Left lung (tissue), 10 donors: ENCODE data around the gene PLIN5. TPM values are rescaled to one million over a fixed set of nuclear protein-coding genes. Genes with fewer than 3 reads are reported as not detected.

Experiments
- ATAC-seq: fragments of 200-7000 bp; cut with Tn5 transposase; one replicate; pipeline ENCODE4 v1.9.1; 2020; ENCODE audit warnings: moderate library complexity
- DNase-seq, 4 donors: peaks; one replicate each; pipeline ENCODE4 v3.0.0-alpha.2; 2013 to 2020
- H3K27ac ChIP-seq, 2 donors: fragments of 200-600 bp; sonication (generic) in 1 of 2; one replicate each; pipeline versions ENCODE4 v1.5.0 to v1.8.0; 2020 to 2021
- H3K27me3 ChIP-seq, 2 donors: fragments of 200-600 bp; sonication (generic) in 1 of 2; one replicate each; pipeline versions ENCODE4 v1.5.0 to v1.8.0; 2020 to 2021
- H3K36me3 ChIP-seq, 2 donors: fragments of 200-600 bp; sonication (generic) in 1 of 2; one replicate each; pipeline versions ENCODE4 v1.5.0 to v1.8.0; 2020 to 2021
- H3K4me1 ChIP-seq, 2 donors: fragments of 200-600 bp; one replicate each; pipeline ENCODE4 v1.8.0; 2021
- H3K4me3 ChIP-seq, 2 donors: fragments of 200-600 bp; sonication (generic) in 1 of 2; one replicate each; pipeline versions ENCODE4 v1.5.0 to v1.8.0; 2020 to 2021; ENCODE audit warnings: mild to moderate bottlenecking in 1 of 2
- H3K9me3 ChIP-seq, 2 donors: fragments of 200-600 bp; sonication (generic) in 1 of 2; one replicate each; pipeline versions ENCODE4 v1.5.0 to v1.8.0; 2020 to 2021
- CTCF ChIP-seq, 2 donors: fragments of 200-600 bp; sonication (generic) in 1 of 2; IDR thresholded peaks; one replicate each; pipeline versions ENCODE4 v1.5.0 to v1.8.0; 2021; ENCODE audit warnings: antibody characterized with exemption in 2 of 2
- intact Hi-C, 2 donors: fragments of 100-400 bp; cut with DNase I; formaldehyde crosslinking; loops; one replicate each; pipeline versions ENCODE4 v1.11.2 to v1.14.2; 2022
- polyA plus RNA-seq, 6 donors: library from polyadenylated mRNA; unstranded; fragments of 120-200 nt; gene quantifications; one replicate each; pipeline ENCODE4 v1.2.1, GENCODE V29; 2013; ENCODE audit not compliant: insufficient read length in 6 of 6
- total RNA-seq, 2 donors: library from RNA; stranded (reverse); fragmentation: NEBNext Ultra II Directional; extraction: Animal tissue kit (Norgen Biotek cat#: 25700); gene quantifications; one replicate each; pipeline ENCODE4 v1.2.1, GENCODE V29; 2021
- donor health status: DM: no; HTN: yes; CAD: no.
- donor health status: DM: no; HTN: no; CAD: no.

PLIN5 gene
- total and polyA plus RNA-seq, 8 donors: 1.8 to 15.9 (median 2.4) TPM

- ATAC-seq (no peak), DNase-seq (no peak)
- Histone ChIP-seq H3K36me3 (no peaks in the 10 kb centered on the region), H3K27ac (no peak overlapping the region), H3K9me3 (no peaks in the 10 kb centered on the region), H3K27me3 (peaks cover 0 to 41% of the 10 kb centered on the region in 2 donors), H3K4me3 (no peak overlapping the region), H3K4me1 (no peaks in the 10 kb centered on the region)
- intact Hi-C loops: no loop called here
- TF ChIP-seq CTCF (IDR thresholded peaks at IDR 0.05): no peak
Measured at GRCh38 chr19:4516199-4516938, 18.7 kb downstream of the PLIN5 start.

- peaks cover 0 to 41% of the 10 kb centered on the region in 2 donors for H3K27me3 ChIP-seq
- H3K9me3 ChIP-seq: no peaks in the 10 kb centered on the region
- no peak overlapping the region for H3K27ac ChIP-seq
- no peaks in the 10 kb centered on the region for H3K36me3 ChIP-seq
- no peak for TF ChIP-seq CTCF (IDR thresholded peaks at IDR 0.05)
- ATAC-seq (no peak), DNase-seq (no peak)
- no peak overlapping the region for H3K4me3 ChIP-seq
- H3K4me1 ChIP-seq: no peaks in the 10 kb centered on the region
- intact Hi-C loops: no loop called here
Measured at GRCh38 chr19:4515732-4516131, 19.3 kb downstream of the PLIN5 start.

DNA sequence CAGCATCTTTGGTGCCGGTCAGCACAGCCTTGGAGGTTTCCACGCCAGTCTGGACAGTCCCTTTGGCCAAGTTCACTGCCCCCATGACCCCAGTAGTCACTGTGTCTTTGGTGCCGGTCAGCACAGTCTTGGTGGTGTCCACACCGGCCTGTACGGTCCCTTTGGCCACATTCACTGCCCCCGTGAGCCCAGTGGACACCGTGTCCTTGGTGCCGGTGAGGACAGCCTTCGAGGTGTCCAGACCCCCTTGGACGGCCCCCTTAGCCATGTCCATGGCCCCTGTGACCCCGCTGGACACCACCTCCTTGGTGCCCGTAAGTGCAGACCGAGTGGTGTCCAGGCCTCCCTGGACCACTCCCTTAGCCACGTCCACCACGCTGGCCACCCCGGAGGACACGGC is 21.8 kb downstream of the PLIN5 start:
- H3K9me3 ChIP-seq: no peaks in the 10 kb centered on the region
- intact Hi-C loops: no loop called here
- no peak overlapping the region for H3K4me3 ChIP-seq
- no peak for DNase-seq
- no peaks in the 10 kb centered on the region for H3K36me3 ChIP-seq
- TF ChIP-seq CTCF (IDR thresholded peaks at IDR 0.05): no peak
- H3K27ac ChIP-seq: no peak overlapping the region
- H3K4me1 ChIP-seq: no peaks in the 10 kb centered on the region
- peaks cover 0 to 27% of the 10 kb centered on the region in 2 donors for H3K27me3 ChIP-seq
- no peak for ATAC-seq

GRCh38 chr19:4512070-4512469 is 23.0 kb downstream of the PLIN5 start:
- TF ChIP-seq CTCF (IDR thresholded peaks at IDR 0.05): no peak
- DNase-seq (peak in 1 of 4 donors; percentile 47), ATAC-seq (no peak)
- Histone ChIP-seq H3K36me3 (no peaks in the 10 kb centered on the region), H3K9me3 (no peaks in the 10 kb centered on the region), H3K27ac (no peak overlapping the region), H3K4me1 (no peaks in the 10 kb centered on the region), H3K27me3 (peaks cover 0 to 15% of the 10 kb centered on the region in 2 donors), H3K4me3 (no peak overlapping the region)
- intact Hi-C loops: no loop called here

- Histone ChIP-seq H3K4me1 (no peaks in the 10 kb centered on the region), H3K9me3 (no peaks in the 10 kb centered on the region), H3K27ac (no peak overlapping the region), H3K4me3 (no peak overlapping the region), H3K27me3 (peaks cover 0 to 10% of the 10 kb centered on the region in 2 donors), H3K36me3 (no peaks in the 10 kb centered on the region)
- intact Hi-C loops: no loop called here
- DNase-seq (peak in 1 of 4 donors; percentile 71), ATAC-seq (no peak)
- no peak for TF ChIP-seq CTCF (IDR thresholded peaks at IDR 0.05)
Measured at GRCh38 chr19:4511300-4512054, 23.5 kb downstream of the PLIN5 start.
